T-cell (primary cell): ENCODE measurements around the gene RAP1A. TPM values are rescaled to one million over a fixed set of nuclear protein-coding genes. Genes with fewer than 3 reads are reported as not detected.
"Not testable (repeated sequence)": the region's sequence is repeated elsewhere in the genome, so short reads cannot be mapped to it uniquely, and the experiment has no call there.

Experiments used
- ATAC-seq, 4 experiments: fragments of 200-7000 bp in 3 of 4; fragments of 150-1000 bp in 1 of 4; cut with Tn5 transposase; replicated peaks in 1 of 4; 1 replicate in 3 of 4; 2 replicates in 1 of 4; pipeline ENCODE4 v1.10.0; 2021; ENCODE audit warnings: moderate library complexity in 3 of 4, mild to moderate bottlenecking in 2 of 4, moderate number of reproducible peaks in 1 of 4
- CTCF ChIA-PET, 2 donors: fragments of 300-600 bp; sonication (Branson Sonifier 250); formaldehyde crosslinking; loops; one replicate each; lab custom pipeline; 2022; ENCODE audit warnings: antibody characterized with exemption in 2 of 2; lab: Charles Lee
- POLR2A ChIA-PET, 2 donors: fragments of 300-600 bp; sonication (Branson Sonifier 250); formaldehyde crosslinking; loops; one replicate each; lab custom pipeline; 2022; ENCODE audit warnings: antibody characterized with exemption in 2 of 2; lab: Charles Lee
- DNase-seq, 35 experiments: peaks; one replicate each; pipeline versions ENCODE4 v3.0.0 to v3.0.0-alpha.2; 2013 to 2023
- H3K27ac ChIP-seq: one replicate; pipeline ENCODE4 v1.5.1; 2013; ENCODE audit warnings: low read length
- H3K27me3 ChIP-seq, 2 experiments: replicated peaks in 1 of 2; 1 replicate in 1 of 2; 2 replicates in 1 of 2; pipeline versions ENCODE4 v1.6.1 to v1.7.0; 2013; ENCODE audit warnings: low read length in 1 of 2, mixed read lengths in 1 of 2; ENCODE audit not compliant: control insufficient read depth in 2 of 2, insufficient read depth in 2 of 2; ENCODE audit errors: extremely low read depth in 1 of 2
- H3K36me3 ChIP-seq, 2 donors: 1 replicate in 1 of 2; 2 replicates in 1 of 2; pipeline versions ENCODE4 v1.6.1 to v1.7.0; 2013; ENCODE audit warnings: low read length in 1 of 2; ENCODE audit not compliant: control insufficient read depth in 2 of 2, insufficient read depth in 1 of 2; ENCODE audit errors: extremely low read depth in 1 of 2
- H3K4me1 ChIP-seq, 2 experiments: 1 replicate in 1 of 2; 2 replicates in 1 of 2; pipeline versions ENCODE4 v1.6.1 to v1.7.0; 2013; ENCODE audit warnings: low read length in 2 of 2, mixed read lengths in 1 of 2; ENCODE audit not compliant: insufficient read depth in 2 of 2, control insufficient read depth in 1 of 2; ENCODE audit errors: extremely low read depth in 1 of 2
- H3K4me3 ChIP-seq, 2 donors: 1 replicate in 1 of 2; 2 replicates in 1 of 2; pipeline versions ENCODE4 v1.5.1 to v1.7.0; 2013; ENCODE audit warnings: mild to moderate bottlenecking in 2 of 2, low read length in 1 of 2, moderate library complexity in 1 of 2; ENCODE audit not compliant: control insufficient read depth in 1 of 2; ENCODE audit errors: extremely low read depth in 1 of 2
- H3K9me3 ChIP-seq: 2 replicates; pipeline ENCODE4 v1.7.0; 2013
- H3K27ac Mint-ChIP-seq, 2 donors: one replicate each; pipeline ENCODE4 v1.8.0; 2020 to 2021; ENCODE audit warnings: mild to moderate bottlenecking in 2 of 2, mixed read lengths in 2 of 2
- H3K27me3 Mint-ChIP-seq, 2 donors: one replicate each; pipeline ENCODE4 v1.8.0; 2021 to 2022; ENCODE audit warnings: mixed read lengths in 2 of 2
- H3K36me3 Mint-ChIP-seq: one replicate; pipeline ENCODE4 v1.8.0; 2021; ENCODE audit warnings: mixed read lengths
- H3K4me1 Mint-ChIP-seq, 3 donors: one replicate each; pipeline ENCODE4 v1.8.0; 2020 to 2022; ENCODE audit warnings: mixed read lengths in 3 of 3, mild to moderate bottlenecking in 1 of 3
- H3K4me3 Mint-ChIP-seq, 3 donors: one replicate each; pipeline ENCODE4 v1.8.0; 2020 to 2022; ENCODE audit warnings: mild to moderate bottlenecking in 3 of 3, mixed read lengths in 3 of 3, moderate library complexity in 3 of 3
- H3K9me3 Mint-ChIP-seq, 3 donors: one replicate each; pipeline ENCODE4 v1.8.0; 2020 to 2022; ENCODE audit warnings: mixed read lengths in 3 of 3
- WGBS: methylation state at CpG from one replicate; pipeline ENCODE4 v1.1.5; 2013; ENCODE audit warnings: missing lambda C conversion rate; ENCODE audit not compliant: insufficient coverage; 5-methylcytosine and 5-hydroxymethylcytosine counted together
- total RNA-seq, 35 experiments: library from RNA in 6 of 35; stranded (reverse) in 6 of 35; fragments of 120-200 nt in 1 of 35; gene quantifications; one replicate each; pipeline versions ENCODE4 v1.2.1 to v1.2.4 and lab custom pipeline; 2013 to 2026

Gene RAP1A
- total RNA-seq, 5 donors from 2014 or later (not counting 1 experiment from before 2014, with no cell fraction given), result 95.0 to 108 (median 103) TPM

GRCh38 chr1:111680212-111680800, 60.7 kb downstream of the RAP1A start:
- DNase-seq, H3K27me3 ChIP-seq, H3K4me1 ChIP-seq, H3K27ac Mint-ChIP-seq, H3K9me3 ChIP-seq, H3K27me3 Mint-ChIP-seq, ATAC-seq, H3K4me3 ChIP-seq, H3K4me3 Mint-ChIP-seq, H3K27ac ChIP-seq: not testable (repeated sequence)
- CTCF ChIA-PET, result interaction anchor here in 1 of 2 donors (1.3 kb wide), 1 partner anchor 8 kb away, joined by 6 read pairs; no protein-coding TSS in a partner anchor
- Mint-ChIP-seq H3K9me3 (peaks cover 24 to 40% (median 28%) of the 10 kb centered on the region in 3 donors), H3K36me3 (peaks cover 78% of the 10 kb centered on the region), H3K4me1 (peaks cover 38 to 59% (median 58%) of the 10 kb centered on the region in 3 donors)
- POLR2A ChIA-PET, result interaction anchor here in 1 of 2 donors (1.0 kb wide), 1 partner anchor 10 kb away, joined by 4 read pairs; no protein-coding TSS in a partner anchor
- WGBS, result 96% methylated on average over 9 of the region's 9 CpGs
- H3K36me3 ChIP-seq, result peaks cover 4 to 26% of the 10 kb centered on the region in 2 donors

- H3K4me1 ChIP-seq, H3K36me3 ChIP-seq, H3K4me3 Mint-ChIP-seq, CTCF ChIA-PET, H3K9me3 ChIP-seq, ATAC-seq, POLR2A ChIA-PET, H3K27me3 ChIP-seq, H3K27me3 Mint-ChIP-seq, DNase-seq, H3K27ac ChIP-seq, H3K4me3 ChIP-seq: not testable (repeated sequence)
- H3K27ac Mint-ChIP-seq, result peak overlapping the region; percentile 48 to 63
- H3K36me3 Mint-ChIP-seq, result peaks cover 44% of the 10 kb centered on the region
- WGBS, result no CpG with 5 or more reads among the region's 8 CpGs
- H3K9me3 Mint-ChIP-seq, result peaks cover 21 to 36% (median 25%) of the 10 kb centered on the region in 3 donors
- peaks cover 57 to 76% (median 61%) of the 10 kb centered on the region in 3 donors for H3K4me1 Mint-ChIP-seq
Observed at GRCh38 chr1:111685293-111686153, 65.9 kb downstream of the RAP1A start.

GRCh38 chr1:111690306-111690617, 70.7 kb downstream of the RAP1A start:
- H3K4me3 Mint-ChIP-seq, result no peak overlapping the region
- Histone ChIP-seq H3K36me3 (peaks cover 0 to 28% of the 10 kb centered on the region in 2 donors), H3K27ac (no peak overlapping the region), H3K9me3 (no peaks in the 10 kb centered on the region), H3K4me1 (peaks cover 6% of the 10 kb centered on the region in 2 experiments), H3K4me3 (no peak overlapping the region), H3K27me3 (no peaks in the 10 kb centered on the region)
- no peaks in the 10 kb centered on the region for H3K27me3 Mint-ChIP-seq
- peaks cover 3% of the 10 kb centered on the region in 3 donors for H3K9me3 Mint-ChIP-seq
- CTCF ChIA-PET, result interaction anchor here in 1 of 2 donors (1.3 to 1.7 kb wide), 2 partner anchors 25 to 182 kb away, joined by 4 to 9 read pairs; no protein-coding TSS in a partner anchor
- H3K4me1 Mint-ChIP-seq, result peaks cover 73 to 80% (median 78%) of the 10 kb centered on the region in 3 donors
- ATAC-seq (no peak), DNase-seq (no peak)
- POLR2A ChIA-PET, result interaction anchor here in 1 of 2 donors (0.6 to 1.0 kb wide), 4 partner anchors 9 to 219 kb away, joined by 3 to 4 read pairs (median 4); no protein-coding TSS in a partner anchor
- H3K36me3 Mint-ChIP-seq, result peaks cover 36% of the 10 kb centered on the region
- H3K27ac Mint-ChIP-seq, result peak overlapping the region; percentile 40 to 77

DNA sequence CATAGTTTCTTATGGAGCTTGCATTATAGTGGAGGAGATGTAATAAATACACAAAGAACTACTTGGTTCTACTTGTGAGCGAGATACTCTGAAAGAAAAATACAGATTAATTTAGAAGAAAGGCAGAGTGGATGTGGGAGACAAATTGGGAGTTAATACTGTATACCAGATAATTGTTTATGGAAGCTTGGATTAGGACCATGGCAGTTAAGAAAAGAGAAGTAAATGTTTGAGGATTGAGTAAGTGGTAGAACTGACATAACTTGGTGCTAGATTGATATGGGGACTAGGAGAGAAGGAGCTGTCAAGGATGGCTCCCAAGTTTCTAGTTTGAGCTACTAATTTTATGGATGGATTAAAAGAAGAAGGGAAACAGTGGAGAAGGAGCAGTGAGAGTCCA, 72.3 kb downstream of the RAP1A start:
- ChIA-PET POLR2A (interaction anchor here in 1 of 2 donors (0.6 kb wide), 1 partner anchor 60 kb away, joined by 4 read pairs; no protein-coding TSS in a partner anchor), CTCF (interaction anchor here in 1 of 2 donors (0.9 to 1.7 kb wide), 2 partner anchors 63 to 184 kb away, joined by 3 to 9 read pairs; no protein-coding TSS in a partner anchor)
- Histone ChIP-seq H3K4me3 (no peak overlapping the region), H3K36me3 (peaks cover 0 to 36% of the 10 kb centered on the region in 2 donors), H3K9me3 (no peaks in the 10 kb centered on the region), H3K4me1 (peaks cover 6 to 8% of the 10 kb centered on the region in 2 experiments), H3K27me3 (no peaks in the 10 kb centered on the region), H3K27ac (no peak overlapping the region)
- H3K4me3 Mint-ChIP-seq, result no peak overlapping the region
- peaks cover 71 to 76% (median 74%) of the 10 kb centered on the region in 3 donors for H3K4me1 Mint-ChIP-seq
- DNase-seq, result no peak
- H3K27ac Mint-ChIP-seq, result peak overlapping the region; percentile 34 to 50
- H3K36me3 Mint-ChIP-seq, result peaks cover 37% of the 10 kb centered on the region
- H3K27me3 Mint-ChIP-seq, result no peaks in the 10 kb centered on the region
- WGBS, result 100% methylated on average over 1 of the region's 1 CpG
- H3K9me3 Mint-ChIP-seq, result no peaks in the 10 kb centered on the region
- no peak for ATAC-seq

GRCh38 chr1:111695801-111696200, 76.2 kb downstream of the RAP1A start:
- Histone ChIP-seq H3K36me3 (peaks cover 0 to 71% of the 10 kb centered on the region in 2 donors), H3K27ac (no peak overlapping the region)

GRCh38 chr1:111696330-111696729, 76.7 kb downstream of the RAP1A start:
- H3K36me3 Mint-ChIP-seq, result peaks cover 54% of the 10 kb centered on the region
- CTCF ChIA-PET, result no interaction called here

More at GRCh38 chr1:111695801-111696200, 76.2 kb downstream of the RAP1A start:
- H3K4me1 Mint-ChIP-seq, result peaks cover 37 to 51% (median 45%) of the 10 kb centered on the region in 3 donors
- ATAC-seq (no peak), DNase-seq (no peak)
- Histone ChIP-seq H3K27me3 (no peaks in the 10 kb centered on the region), H3K4me1 (peaks cover 0 to 7% of the 10 kb centered on the region in 2 experiments), H3K4me3 (no peak overlapping the region), H3K9me3 (no peaks in the 10 kb centered on the region)
- peak overlapping the region; percentile 32 to 81 for H3K27ac Mint-ChIP-seq
- H3K4me3 Mint-ChIP-seq, result no peak overlapping the region
- peaks cover 52% of the 10 kb centered on the region for H3K36me3 Mint-ChIP-seq
- WGBS, result no CpG with 5 or more reads among the region's 1 CpG
- CTCF ChIA-PET, result interaction anchor here in 1 of 2 donors (1.1 kb wide), 1 partner anchor 187 kb away, joined by 3 read pairs; no protein-coding TSS in a partner anchor
- no peaks in the 10 kb centered on the region for H3K27me3 Mint-ChIP-seq
- H3K9me3 Mint-ChIP-seq, result no peaks in the 10 kb centered on the region
- POLR2A ChIA-PET, result no interaction called here

More at GRCh38 chr1:111696330-111696729, 76.7 kb downstream of the RAP1A start:
- Mint-ChIP-seq H3K4me3 (no peak overlapping the region), H3K27ac (peak overlapping the region; percentile 27 to 74), H3K27me3 (no peaks in the 10 kb centered on the region), H3K4me1 (peaks cover 36 to 47% (median 42%) of the 10 kb centered on the region in 3 donors), H3K9me3 (no peaks in the 10 kb centered on the region)
- POLR2A ChIA-PET, result interaction anchor here in 1 of 2 donors (0.5 kb wide), 1 partner anchor 49 kb away, joined by 4 read pairs; no protein-coding TSS in a partner anchor
- Histone ChIP-seq H3K4me1 (peaks cover 0 to 7% of the 10 kb centered on the region in 2 experiments), H3K27me3 (no peaks in the 10 kb centered on the region), H3K36me3 (peaks cover 0 to 76% of the 10 kb centered on the region in 2 donors), H3K9me3 (no peaks in the 10 kb centered on the region), H3K27ac (no peak overlapping the region), H3K4me3 (no peak overlapping the region)
- DNase-seq (no peak), ATAC-seq (no peak)
